Neural crest cell (in vitro differentiated cells): Measurements from ENCODE around the gene PRRT1B. TPM values are rescaled to one million over a fixed set of nuclear protein-coding genes. Genes with fewer than 3 reads are reported as not detected.
A peak's percentile ranks its signal among the peaks of the same experiment; 100 is the strongest.

Source experiments
- DNase-seq: peaks from one replicate; pipeline ENCODE4 v3.0.0; 2021; ENCODE audit warnings: low read depth, mixed read lengths, low spot score
- H3K27ac Mint-ChIP-seq: one replicate; pipeline ENCODE4 v1.8.0; 2021; ENCODE audit warnings: mild to moderate bottlenecking, mixed read lengths; ENCODE audit not compliant: unreplicated experiment
- H3K27me3 Mint-ChIP-seq: 2 replicates; pipeline ENCODE4 v1.8.0; 2021; ENCODE audit warnings: low read depth, mild to moderate bottlenecking, mixed read lengths
- H3K36me3 Mint-ChIP-seq: 2 replicates; pipeline ENCODE4 v1.8.0; 2021; ENCODE audit warnings: low read depth, mild to moderate bottlenecking, mixed read lengths
- H3K4me1 Mint-ChIP-seq: 2 replicates; pipeline ENCODE4 v1.8.0; 2021; ENCODE audit warnings: mixed read lengths
- H3K4me3 Mint-ChIP-seq: one replicate; pipeline ENCODE4 v1.8.0; 2021; ENCODE audit warnings: mild to moderate bottlenecking, mixed read lengths
- H3K9me3 Mint-ChIP-seq: 2 replicates; pipeline ENCODE4 v1.8.0; 2021; ENCODE audit warnings: mixed read lengths
- CTCF ChIP-seq: fragments of 200-600 bp; sonication (generic); conservative IDR thresholded peaks from 2 replicates; pipeline ENCODE4 v1.5.0; 2021; ENCODE audit warnings: antibody characterized with exemption, mild to moderate bottlenecking
- total RNA-seq: library from RNA; stranded (reverse); gene quantifications from 2 replicates; pipeline ENCODE4 v1.2.1, GENCODE V29; 2021

Gene PRRT1B
- total RNA-seq, 1 donor from 2014 or later, result not detected

- no peak for TF ChIP-seq CTCF
- Mint-ChIP-seq H3K4me1 (no peaks in the 10 kb centered on the region), H3K27me3 (no peaks in the 10 kb centered on the region), H3K27ac (no peak overlapping the region), H3K4me3 (peak overlapping the region; percentile 54), H3K36me3 (peaks cover 11% of the 10 kb centered on the region), H3K9me3 (no peaks in the 10 kb centered on the region)
- no peak for DNase-seq
These were observed 22.3 kb upstream of the PRRT1B start for GRCh38 chr9:131523086-131523388.

GRCh38 chr9:131523451-131524435, 21.6 kb upstream of the PRRT1B start:
- Mint-ChIP-seq H3K27ac (no peak overlapping the region), H3K4me3 (peak overlapping the region; percentile 54), H3K36me3 (peaks cover 11% of the 10 kb centered on the region), H3K4me1 (no peaks in the 10 kb centered on the region), H3K27me3 (no peaks in the 10 kb centered on the region), H3K9me3 (no peaks in the 10 kb centered on the region)
- no peak for TF ChIP-seq CTCF
- DNase-seq, result no peak

- DNase-seq, result no peak
- Mint-ChIP-seq H3K4me3 (peak overlapping the region; percentile 49), H3K9me3 (no peaks in the 10 kb centered on the region), H3K4me1 (peaks cover 3% of the 10 kb centered on the region), H3K27ac (peak overlapping the region; percentile 67), H3K27me3 (no peaks in the 10 kb centered on the region), H3K36me3 (peaks cover 7% of the 10 kb centered on the region)
- TF ChIP-seq CTCF, result no peak
These were observed 20.5 kb upstream of the PRRT1B start for GRCh38 chr9:131524665-131525315.

GRCh38 chr9:131525643-131526565, 19.4 kb upstream of the PRRT1B start:
- Mint-ChIP-seq H3K27ac (no peak overlapping the region), H3K27me3 (no peaks in the 10 kb centered on the region), H3K9me3 (no peaks in the 10 kb centered on the region), H3K4me1 (peaks cover 9% of the 10 kb centered on the region), H3K4me3 (peak overlapping the region; percentile 59), H3K36me3 (peaks cover 7% of the 10 kb centered on the region)
- no peak for TF ChIP-seq CTCF
- no peak for DNase-seq

- Mint-ChIP-seq H3K27ac (no peak overlapping the region), H3K9me3 (no peaks in the 10 kb centered on the region), H3K4me3 (peak overlapping the region; percentile 74), H3K27me3 (no peaks in the 10 kb centered on the region), H3K4me1 (peaks cover 9% of the 10 kb centered on the region), H3K36me3 (peaks cover 3% of the 10 kb centered on the region)
- no peak for DNase-seq
- no peak for TF ChIP-seq CTCF
These were observed 17.1 kb upstream of the PRRT1B start for GRCh38 chr9:131528186-131528585.
